ENCODE results near the gene LRRK2.

LRRK2 gene

DNA sequence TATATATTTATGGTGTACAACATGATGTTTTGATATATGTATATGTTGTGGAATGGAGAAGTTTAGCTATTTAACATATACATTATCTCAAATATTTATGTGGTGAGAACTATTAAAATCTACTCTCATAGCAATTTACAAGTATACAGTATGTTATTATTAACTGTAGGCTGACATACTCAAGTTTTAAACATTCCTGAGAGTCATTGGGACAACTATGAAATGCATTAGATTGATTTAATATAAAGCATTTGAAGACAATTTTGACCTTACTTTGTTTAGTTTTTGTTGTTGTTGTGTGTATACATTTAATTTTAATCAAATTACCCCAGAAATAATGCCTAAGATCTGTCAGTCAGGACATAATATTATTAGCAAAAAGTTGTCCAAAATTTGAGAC is 99.5 kb downstream of the LRRK2 start:
- H3K27ac ChIP-seq (replicated peaks), result no peak overlapping the region
- no peak overlapping the region for H3K4me3 ChIP-seq (replicated peaks; ENCODE audit: insufficient read depth, low read length)
- no peak for DNase-seq (ENCODE audit: low read depth in 1 of 2, low spot score in 1 of 2)
- no peaks in the 10 kb centered on the region for H3K27me3 ChIP-seq (ENCODE audit: insufficient read depth, poor library complexity, severe bottlenecking)
- TF ChIP-seq GABPA (IDR thresholded peaks at IDR 0.05; ENCODE audit: low read depth), result no peak
- TF ChIP-seq, protein P1, sequence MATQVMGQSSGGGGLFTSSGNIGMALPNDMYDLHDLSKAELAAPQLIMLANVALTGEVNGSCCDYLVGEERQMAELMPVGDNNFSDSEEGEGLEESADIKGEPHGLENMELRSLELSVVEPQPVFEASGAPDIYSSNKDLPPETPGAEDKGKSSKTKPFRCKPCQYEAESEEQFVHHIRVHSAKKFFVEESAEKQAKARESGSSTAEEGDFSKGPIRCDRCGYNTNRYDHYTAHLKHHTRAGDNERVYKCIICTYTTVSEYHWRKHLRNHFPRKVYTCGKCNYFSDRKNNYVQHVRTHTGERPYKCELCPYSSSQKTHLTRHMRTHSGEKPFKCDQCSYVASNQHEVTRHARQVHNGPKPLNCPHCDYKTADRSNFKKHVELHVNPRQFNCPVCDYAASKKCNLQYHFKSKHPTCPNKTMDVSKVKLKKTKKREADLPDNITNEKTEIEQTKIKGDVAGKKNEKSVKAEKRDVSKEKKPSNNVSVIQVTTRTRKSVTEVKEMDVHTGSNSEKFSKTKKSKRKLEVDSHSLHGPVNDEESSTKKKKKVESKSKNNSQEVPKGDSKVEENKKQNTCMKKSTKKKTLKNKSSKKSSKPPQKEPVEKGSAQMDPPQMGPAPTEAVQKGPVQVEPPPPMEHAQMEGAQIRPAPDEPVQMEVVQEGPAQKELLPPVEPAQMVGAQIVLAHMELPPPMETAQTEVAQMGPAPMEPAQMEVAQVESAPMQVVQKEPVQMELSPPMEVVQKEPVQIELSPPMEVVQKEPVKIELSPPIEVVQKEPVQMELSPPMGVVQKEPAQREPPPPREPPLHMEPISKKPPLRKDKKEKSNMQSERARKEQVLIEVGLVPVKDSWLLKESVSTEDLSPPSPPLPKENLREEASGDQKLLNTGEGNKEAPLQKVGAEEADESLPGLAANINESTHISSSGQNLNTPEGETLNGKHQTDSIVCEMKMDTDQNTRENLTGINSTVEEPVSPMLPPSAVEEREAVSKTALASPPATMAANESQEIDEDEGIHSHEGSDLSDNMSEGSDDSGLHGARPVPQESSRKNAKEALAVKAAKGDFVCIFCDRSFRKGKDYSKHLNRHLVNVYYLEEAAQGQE (IDR thresholded peaks at IDR 0.05; ENCODE audit: insufficient replicate concordance, low read depth), result no peak
- TF ChIP-seq CTCF (IDR thresholded peaks at IDR 0.05; ENCODE audit: insufficient read depth, low read length), result no peak
- TF ChIP-seq POLR2AphosphoS5 (IDR thresholded peaks at IDR 0.05; ENCODE audit: low read depth), result no peak
- no peak for TF ChIP-seq SPI1 (IDR thresholded peaks at IDR 0.05; ENCODE audit: borderline replicate concordance, low read depth)

DNA sequence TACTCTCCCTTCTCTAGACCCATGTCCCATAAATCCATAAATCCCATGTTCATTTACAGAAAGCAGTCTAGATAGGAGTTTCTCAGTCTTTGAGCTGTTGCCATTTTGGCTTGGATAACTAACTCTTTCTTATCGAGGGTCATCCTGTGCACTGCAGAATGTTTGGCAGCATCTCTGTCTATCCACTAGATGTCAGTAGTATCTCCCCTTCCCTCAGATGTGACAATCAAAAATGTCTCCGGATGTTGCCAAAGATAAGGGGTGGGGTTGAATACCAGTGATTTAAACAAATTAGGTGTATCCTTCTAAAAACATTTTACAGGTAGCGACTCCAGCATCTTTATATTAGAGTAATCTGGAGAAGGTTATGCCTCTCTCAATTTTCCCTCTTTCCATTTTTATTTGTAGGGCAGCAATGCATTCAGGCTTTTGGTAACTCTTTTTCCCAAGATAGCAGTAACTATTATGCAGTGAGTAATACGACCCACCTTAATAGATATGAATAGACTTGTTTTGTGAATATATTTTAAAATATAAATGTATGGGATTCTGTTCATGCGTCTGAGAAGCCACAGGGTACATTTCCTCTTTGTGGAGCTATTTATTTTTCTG is 100.7 kb downstream of the LRRK2 start:
- Histone ChIP-seq H3K27me3 (ENCODE audit: insufficient read depth, poor library complexity, severe bottlenecking) (no peaks in the 10 kb centered on the region), H3K27ac (replicated peaks) (no peak overlapping the region), H3K4me3 (replicated peaks; ENCODE audit: insufficient read depth, low read length) (no peak overlapping the region)
- DNase-seq (ENCODE audit: low read depth in 1 of 2, low spot score in 1 of 2), result peak; percentile 6 to 42
- no peak for TF ChIP-seq GABPA (IDR thresholded peaks at IDR 0.05; ENCODE audit: low read depth)
- TF ChIP-seq CTCF (IDR thresholded peaks at IDR 0.05; ENCODE audit: insufficient read depth, low read length), result peak; percentile 78

- TF ChIP-seq GABPA (IDR thresholded peaks at IDR 0.05; ENCODE audit: low read depth), result no peak
- no peak for TF ChIP-seq POLR2AphosphoS5 (IDR thresholded peaks at IDR 0.05; ENCODE audit: low read depth)
- TF ChIP-seq, protein P1 (IDR thresholded peaks at IDR 0.05; ENCODE audit: insufficient replicate concordance, low read depth), result no peak
- no peak for TF ChIP-seq SPI1 (IDR thresholded peaks at IDR 0.05; ENCODE audit: borderline replicate concordance, low read depth)
- TF ChIP-seq CTCF (IDR thresholded peaks at IDR 0.05; ENCODE audit: insufficient read depth, low read length), result no peak
- H3K27me3 ChIP-seq (ENCODE audit: insufficient read depth, poor library complexity, severe bottlenecking), result no peaks in the 10 kb centered on the region
- DNase-seq (ENCODE audit: low read depth in 1 of 2, low spot score in 1 of 2), result no peak
- no peak overlapping the region for H3K27ac ChIP-seq (replicated peaks)
- H3K4me3 ChIP-seq (replicated peaks; ENCODE audit: insufficient read depth, low read length), result no peak overlapping the region
Observed at GRCh38 chr12:40327535-40327934, 102.7 kb downstream of the LRRK2 start.

GRCh38 chr12:40330180-40330579 is 105.4 kb downstream of the LRRK2 start:
- no peak for DNase-seq (ENCODE audit: low read depth in 1 of 2, low spot score in 1 of 2)
- H3K4me3 ChIP-seq (replicated peaks; ENCODE audit: insufficient read depth, low read length), result no peak overlapping the region
- no peak overlapping the region for H3K27ac ChIP-seq (replicated peaks)
- no peaks in the 10 kb centered on the region for H3K27me3 ChIP-seq (ENCODE audit: insufficient read depth, poor library complexity, severe bottlenecking)
- no peak for TF ChIP-seq SPI1 (IDR thresholded peaks at IDR 0.05; ENCODE audit: borderline replicate concordance, low read depth)
- TF ChIP-seq, protein P1 (IDR thresholded peaks at IDR 0.05; ENCODE audit: insufficient replicate concordance, low read depth), result no peak
- TF ChIP-seq POLR2AphosphoS5 (IDR thresholded peaks at IDR 0.05; ENCODE audit: low read depth), result no peak
- no peak for TF ChIP-seq GABPA (IDR thresholded peaks at IDR 0.05; ENCODE audit: low read depth)
- TF ChIP-seq CTCF (IDR thresholded peaks at IDR 0.05; ENCODE audit: insufficient read depth, low read length), result no peak

Data from HL-60 (cell line).